Fibroblast of villous mesenchyme (primary cell): ENCODE data around the gene THY1. TPM values are rescaled to one million over a fixed set of nuclear protein-coding genes. Genes with fewer than 3 reads are reported as not detected.

ENCODE experiments used
- DNase-seq: peaks from one replicate; pipeline ENCODE4 v3.0.0-alpha.2; 2010; ENCODE audit warnings: low read depth
- H3K4me3 ChIP-seq: 2 replicates; pipeline ENCODE4 v1.5.1; 2011; ENCODE audit warnings: low read depth, mild to moderate bottlenecking, low read length
- total RNA-seq: library from RNA; depleted of rRNA; stranded (reverse); fragments of >200 nt; gene quantifications from 2 replicates; pipeline ENCODE4 v1.2.3, GENCODE V29; 2012
- TF ChIP-seq, protein P1 (sequence below): IDR thresholded peaks from 2 replicates; pipeline ENCODE4 v1.5.1; 2012; ENCODE audit warnings: low read depth, mild to moderate bottlenecking, low read length; ENCODE audit not compliant: insufficient read depth

THY1 gene
- total RNA-seq, 1 donor, result 194 TPM

DNA sequence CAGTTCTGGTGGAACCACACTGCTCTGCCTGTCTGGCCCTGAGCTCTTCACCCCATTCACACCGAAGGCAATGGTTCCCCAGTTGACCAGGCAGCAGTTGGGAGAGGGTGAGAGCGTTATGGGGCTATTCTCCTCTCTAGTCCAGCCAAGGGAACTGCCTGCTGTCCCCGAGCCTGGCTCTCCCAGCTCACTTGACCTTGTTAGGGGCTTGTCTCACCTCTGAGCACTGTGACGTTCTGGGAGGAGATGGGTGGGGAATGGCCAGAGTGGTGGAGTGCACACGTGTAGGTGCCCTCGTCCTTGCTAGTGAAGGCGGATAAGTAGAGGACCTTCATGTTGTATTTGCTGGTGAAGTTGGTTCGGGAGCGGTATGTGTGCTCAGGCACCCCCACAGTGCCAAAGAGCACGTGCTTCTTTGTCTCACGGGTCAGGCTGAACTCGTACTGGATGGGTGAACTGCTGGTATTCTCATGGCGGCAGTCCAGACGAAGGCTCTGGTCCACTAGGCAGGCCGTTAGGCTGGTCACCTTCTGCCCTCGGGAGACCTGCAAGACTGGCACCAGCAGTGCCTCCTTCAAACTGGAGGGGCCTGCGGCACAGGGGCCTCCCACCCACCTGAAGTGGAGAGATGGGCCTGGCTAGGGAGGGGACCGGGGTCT is 3.0 kb downstream of the THY1 start:
- no peak for DNase-seq
- H3K4me3 ChIP-seq, result no peak overlapping the region
- TF ChIP-seq, protein P1, sequence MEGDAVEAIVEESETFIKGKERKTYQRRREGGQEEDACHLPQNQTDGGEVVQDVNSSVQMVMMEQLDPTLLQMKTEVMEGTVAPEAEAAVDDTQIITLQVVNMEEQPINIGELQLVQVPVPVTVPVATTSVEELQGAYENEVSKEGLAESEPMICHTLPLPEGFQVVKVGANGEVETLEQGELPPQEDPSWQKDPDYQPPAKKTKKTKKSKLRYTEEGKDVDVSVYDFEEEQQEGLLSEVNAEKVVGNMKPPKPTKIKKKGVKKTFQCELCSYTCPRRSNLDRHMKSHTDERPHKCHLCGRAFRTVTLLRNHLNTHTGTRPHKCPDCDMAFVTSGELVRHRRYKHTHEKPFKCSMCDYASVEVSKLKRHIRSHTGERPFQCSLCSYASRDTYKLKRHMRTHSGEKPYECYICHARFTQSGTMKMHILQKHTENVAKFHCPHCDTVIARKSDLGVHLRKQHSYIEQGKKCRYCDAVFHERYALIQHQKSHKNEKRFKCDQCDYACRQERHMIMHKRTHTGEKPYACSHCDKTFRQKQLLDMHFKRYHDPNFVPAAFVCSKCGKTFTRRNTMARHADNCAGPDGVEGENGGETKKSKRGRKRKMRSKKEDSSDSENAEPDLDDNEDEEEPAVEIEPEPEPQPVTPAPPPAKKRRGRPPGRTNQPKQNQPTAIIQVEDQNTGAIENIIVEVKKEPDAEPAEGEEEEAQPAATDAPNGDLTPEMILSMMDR, result no peak

- no peak for DNase-seq
- TF ChIP-seq, protein P1, result no peak
- no peak overlapping the region for H3K4me3 ChIP-seq
Measured at GRCh38 chr11:119419246-119419645, 3.7 kb downstream of the THY1 start.

DNA sequence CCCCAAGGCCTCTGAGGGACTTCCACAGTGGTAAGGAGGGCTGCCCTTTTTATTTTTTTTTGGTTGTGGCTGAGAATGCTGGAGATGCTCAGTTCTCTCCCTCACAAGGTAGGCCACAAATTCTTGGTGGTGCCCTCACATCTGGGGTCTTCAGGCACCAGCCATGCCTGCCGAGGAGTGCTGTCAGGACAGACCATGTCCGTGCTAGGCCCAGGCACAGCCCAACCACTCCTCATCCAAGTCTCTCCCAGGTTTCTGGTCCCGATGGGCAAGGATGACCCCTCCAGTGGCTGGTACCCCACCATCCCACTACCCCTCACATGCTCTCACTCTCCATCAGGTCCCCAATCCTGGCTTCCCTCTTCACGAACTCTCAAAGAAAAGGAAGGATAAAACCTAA is 4.2 kb downstream of the THY1 start:
- DNase-seq, result no peak
- TF ChIP-seq, protein P1, result no peak
- no peak overlapping the region for H3K4me3 ChIP-seq

GRCh38 chr11:119417726-119418540 is 5.0 kb downstream of the THY1 start:
- DNase-seq, result peak; percentile 75
- TF ChIP-seq, protein P1, result no peak
- no peak overlapping the region for H3K4me3 ChIP-seq

DNA sequence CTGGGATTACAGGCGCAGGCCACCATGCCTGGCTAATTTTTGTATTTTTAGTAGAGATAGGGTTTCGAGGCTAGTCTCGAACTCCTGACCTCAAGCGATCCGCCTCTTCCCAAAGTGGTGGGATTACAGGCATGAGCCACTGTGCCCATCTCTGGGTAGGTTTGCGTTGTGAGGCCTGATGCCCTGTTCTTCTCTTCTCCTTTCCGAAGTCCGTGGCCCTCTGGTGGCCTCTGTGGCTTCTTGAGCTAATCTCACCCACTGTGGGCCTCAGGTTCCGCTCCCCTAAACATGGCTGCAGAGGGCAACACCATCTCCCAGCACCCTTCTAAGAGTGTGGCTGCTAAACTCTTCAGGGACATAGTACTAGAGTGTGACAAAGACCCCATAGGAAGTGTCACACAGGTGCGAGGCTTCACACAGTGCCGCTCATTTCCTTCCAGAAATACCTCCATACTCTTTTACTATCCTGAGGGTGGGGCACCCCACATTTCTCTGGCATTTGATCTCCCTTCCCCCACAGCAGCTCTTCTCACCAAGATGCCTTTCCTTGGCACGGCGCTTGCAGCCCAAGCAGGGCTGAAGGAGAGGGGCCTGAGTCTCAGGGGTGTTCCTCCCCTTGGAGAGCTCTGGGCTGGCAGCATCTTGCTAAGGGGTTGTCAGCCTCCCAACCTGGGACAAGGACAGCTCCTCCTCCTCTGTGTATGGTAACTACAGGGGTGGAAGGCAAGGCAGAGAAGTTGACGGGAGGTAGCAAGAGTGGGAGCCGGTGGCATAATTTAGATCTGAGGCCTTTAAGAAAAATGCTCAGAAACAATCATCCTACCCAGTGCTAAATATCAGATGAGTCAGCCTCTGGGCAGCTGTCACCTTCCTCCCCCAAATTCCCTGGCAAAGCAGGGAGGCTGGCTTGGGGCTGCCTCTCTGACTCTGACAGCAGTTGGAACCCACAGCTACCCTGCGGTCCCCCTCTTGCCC is 6.1 kb downstream of the THY1 start:
- no peak overlapping the region for H3K4me3 ChIP-seq
- peak; percentile 18 for DNase-seq
- TF ChIP-seq, protein P1, result no peak

GRCh38 chr11:119415966-119416365 is 7.0 kb downstream of the THY1 start:
- DNase-seq, result no peak
- no peak overlapping the region for H3K4me3 ChIP-seq
- TF ChIP-seq, protein P1, result no peak
